Hippocampal formation (tissue), 2 donors: Measurements from ENCODE around the gene SOX10.

Source experiments
- DNase-seq, 2 donors: peaks; one replicate each; lab custom pipeline; 2025; lab: John Stamatoyannopoulos, UW

SOX10 gene

DNA sequence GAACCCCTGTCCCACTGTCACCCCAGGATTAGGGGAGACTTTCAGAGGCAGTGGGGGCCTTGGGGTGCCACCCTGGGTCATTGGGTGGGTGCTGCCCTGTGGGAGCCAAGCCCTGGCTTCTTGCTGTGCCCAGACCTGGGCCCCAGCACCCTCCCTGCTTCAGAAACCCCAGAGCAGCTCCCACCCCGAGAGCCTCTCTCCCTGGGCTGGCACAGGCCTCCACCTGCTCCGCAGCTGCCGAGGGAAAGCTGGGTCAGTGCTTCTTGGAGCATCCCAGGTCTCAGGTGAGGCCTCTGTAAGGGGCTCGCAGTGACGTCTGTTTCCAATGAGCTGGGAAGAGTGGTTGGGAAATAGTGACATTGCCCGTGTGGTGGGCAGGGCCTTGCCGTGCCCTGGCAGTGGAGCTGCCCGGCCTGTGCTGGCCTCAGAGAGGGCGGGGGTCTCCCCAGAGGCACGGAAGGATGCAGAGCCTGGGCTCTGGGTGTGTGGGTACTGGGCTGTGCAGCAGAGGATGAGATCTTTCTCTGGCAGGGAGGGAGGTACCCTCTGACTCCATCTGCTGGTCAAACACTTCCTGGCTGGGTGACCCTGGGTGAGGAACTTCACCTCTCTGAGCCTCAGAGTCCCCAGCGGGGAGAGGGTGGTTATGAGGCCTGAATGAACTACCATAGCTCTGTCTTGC lies 53.9 kb downstream of the SOX10 start:
- DNase-seq, result peak in 1 of 2 donors; percentile 21

DNA sequence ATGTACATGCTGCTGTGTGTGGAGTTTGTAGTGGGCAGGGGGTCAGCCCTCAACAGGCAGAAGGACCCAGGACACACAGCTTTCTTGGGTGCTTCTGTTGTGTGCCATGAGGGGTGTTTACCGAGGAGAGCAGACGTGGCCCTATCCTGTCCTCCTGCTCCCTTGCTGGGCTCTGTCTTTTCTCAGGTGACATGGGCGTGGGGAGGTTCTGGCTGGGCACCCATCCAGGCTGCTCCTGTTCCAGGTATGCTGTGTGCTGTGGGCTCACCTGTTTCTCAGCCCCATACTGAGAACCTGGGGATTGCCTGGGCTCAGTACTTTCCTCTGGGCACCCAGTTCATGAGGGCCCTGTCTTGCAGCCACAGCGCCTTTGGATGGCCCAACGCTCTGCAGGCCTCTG lies 55.0 kb downstream of the SOX10 start:
- DNase-seq, result no peak

- no peak for DNase-seq
These were observed 56.8 kb downstream of the SOX10 start for GRCh38 chr22:37927637-37927936.

- DNase-seq, result no peak
These were observed 57.4 kb downstream of the SOX10 start for GRCh38 chr22:37926771-37927636.

GRCh38 chr22:37926358-37926757 lies 58.0 kb downstream of the SOX10 start:
- DNase-seq, result no peak

DNA sequence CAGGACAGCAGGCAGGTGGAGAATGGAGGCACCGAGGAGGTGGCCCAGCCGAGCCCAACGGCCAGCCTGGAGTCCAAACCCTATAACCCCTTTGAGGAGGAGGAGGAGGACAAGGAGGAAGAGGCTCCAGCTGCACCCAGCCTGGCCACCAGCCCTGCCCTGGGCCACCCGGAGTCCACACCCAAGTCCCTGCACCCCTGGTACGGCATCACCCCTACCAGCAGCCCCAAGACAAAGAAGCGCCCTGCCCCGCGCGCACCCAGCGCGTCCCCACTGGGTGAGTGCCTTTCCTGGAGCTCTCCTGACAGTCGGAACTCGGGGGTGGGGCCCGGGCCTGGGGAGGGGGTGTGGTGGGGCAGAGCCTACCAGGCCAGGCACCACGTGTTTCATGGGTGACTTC lies 58.6 kb downstream of the SOX10 start:
- no peak for DNase-seq

DNA sequence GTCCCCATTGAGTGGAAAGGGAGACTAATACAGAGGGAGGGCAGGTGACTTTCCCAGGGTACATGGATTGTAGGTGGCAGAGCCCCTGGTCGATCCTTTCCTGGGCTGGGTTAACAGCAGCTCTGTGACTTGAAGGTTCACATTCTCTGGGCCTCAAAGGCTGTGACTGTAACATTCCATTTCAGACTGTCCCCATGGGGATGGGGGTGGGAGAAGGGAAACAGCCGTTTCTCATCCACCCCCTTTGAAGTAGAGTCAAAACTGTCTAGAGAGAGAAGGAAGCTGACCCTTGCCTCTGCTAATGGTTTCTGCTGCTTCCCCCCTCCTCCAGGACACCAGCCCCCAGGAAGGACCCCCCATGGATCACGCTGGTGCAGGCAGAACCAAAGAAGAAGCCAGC lies 59.0 kb downstream of the SOX10 start:
- no peak for DNase-seq

DNA sequence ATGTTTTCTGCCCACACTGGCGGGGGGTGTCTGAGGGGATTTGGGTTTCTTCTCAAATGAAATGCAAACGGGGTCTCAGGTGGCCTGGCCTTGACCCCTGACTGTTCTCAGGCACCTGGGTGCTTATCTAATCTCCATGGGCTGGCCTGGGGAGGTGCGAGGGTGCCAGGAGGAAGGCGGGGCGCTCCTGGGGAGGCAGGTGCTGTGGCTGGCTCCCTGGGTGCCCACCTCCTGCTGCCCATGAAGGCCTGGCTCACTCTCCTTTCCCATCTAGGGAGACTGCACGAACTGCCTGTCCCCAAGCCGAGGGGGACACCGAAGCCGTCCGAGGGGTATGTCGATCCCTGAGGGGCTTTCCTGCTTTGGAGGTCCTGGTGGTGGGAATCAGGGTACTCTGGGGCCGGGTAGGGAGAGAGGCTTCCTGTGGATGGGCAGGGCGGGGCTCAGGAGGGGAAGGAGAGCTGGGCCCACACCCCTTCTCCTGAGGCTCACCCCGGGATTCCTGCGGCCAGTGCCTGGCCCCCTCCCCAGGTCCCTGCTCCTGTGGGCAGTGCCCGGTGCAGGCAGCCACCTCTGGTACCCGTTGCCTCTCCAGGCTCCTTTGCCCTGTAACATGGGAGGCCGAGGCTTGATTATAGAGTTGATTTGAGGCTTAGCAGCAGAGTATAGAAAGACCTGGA lies 59.8 kb downstream of the SOX10 start:
- DNase-seq, result no peak

DNA sequence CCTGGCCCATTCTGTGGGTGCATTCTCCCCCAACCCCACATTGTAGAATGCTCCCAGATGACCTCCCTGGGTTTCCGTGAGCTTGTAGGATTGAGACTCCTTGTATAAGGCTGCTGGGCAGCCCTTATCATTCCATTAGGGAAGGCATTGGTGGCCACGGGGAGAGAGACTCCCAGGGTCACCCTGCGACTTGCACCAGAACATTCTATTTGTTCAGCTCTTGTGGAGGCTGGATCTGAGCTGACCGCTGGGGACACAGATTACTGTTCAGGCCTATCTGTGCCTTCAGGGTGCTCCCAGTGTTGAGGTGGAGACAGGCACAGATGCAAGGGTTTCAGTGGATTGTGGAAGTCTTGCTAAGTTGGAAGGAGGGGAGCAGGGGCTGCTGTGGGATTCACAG lies 60.4 kb downstream of the SOX10 start:
- no peak for DNase-seq
